ENCODE data around the gene FGF8.

DNA sequence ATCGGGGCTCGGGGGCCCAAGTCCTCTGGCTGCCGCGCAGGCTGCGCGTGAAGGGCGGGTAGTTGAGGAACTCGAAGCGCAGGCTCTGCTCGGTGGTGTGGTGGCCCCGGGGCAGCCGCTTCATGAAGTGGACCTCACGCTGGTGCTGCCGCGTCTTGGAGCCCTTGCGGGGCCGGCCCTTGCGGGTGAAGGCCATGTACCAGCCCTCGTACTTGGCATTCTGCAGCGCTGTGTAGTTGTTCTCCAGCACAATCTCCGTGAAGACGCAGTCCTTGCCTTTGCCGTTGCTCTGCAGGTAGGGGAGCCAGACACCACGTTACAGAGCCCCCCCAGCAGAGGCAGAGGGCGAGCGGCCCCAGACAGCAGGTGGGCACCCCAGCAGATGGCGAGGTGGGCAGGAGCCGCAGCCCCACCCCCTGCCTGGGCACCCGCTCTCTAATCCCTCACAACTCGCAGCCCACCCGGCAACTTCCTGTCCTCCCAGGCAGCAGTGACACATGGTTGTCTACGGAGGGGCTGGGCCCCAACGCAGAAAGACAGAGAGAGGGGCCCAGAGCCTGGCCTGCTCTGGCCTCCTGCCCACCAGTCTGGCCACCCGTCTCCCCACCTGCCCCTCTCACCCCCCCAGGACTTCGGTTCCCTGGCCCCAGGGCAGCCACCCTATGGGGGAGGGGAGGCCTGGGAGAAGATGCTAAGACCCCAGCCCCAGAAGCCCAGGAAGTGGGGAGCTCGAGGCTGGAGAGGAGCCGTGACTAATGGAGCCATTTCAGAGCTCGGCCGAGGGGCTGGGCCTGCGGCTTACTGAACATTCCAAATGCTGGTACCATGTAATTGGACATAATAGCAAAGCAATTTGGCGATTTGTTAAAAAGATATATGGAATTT is 5.3 kb downstream of the FGF8 start:
- no peak for TF ChIP-seq POLR2A (IDR thresholded peaks at IDR 0.05)
- TF ChIP-seq, protein P1, sequence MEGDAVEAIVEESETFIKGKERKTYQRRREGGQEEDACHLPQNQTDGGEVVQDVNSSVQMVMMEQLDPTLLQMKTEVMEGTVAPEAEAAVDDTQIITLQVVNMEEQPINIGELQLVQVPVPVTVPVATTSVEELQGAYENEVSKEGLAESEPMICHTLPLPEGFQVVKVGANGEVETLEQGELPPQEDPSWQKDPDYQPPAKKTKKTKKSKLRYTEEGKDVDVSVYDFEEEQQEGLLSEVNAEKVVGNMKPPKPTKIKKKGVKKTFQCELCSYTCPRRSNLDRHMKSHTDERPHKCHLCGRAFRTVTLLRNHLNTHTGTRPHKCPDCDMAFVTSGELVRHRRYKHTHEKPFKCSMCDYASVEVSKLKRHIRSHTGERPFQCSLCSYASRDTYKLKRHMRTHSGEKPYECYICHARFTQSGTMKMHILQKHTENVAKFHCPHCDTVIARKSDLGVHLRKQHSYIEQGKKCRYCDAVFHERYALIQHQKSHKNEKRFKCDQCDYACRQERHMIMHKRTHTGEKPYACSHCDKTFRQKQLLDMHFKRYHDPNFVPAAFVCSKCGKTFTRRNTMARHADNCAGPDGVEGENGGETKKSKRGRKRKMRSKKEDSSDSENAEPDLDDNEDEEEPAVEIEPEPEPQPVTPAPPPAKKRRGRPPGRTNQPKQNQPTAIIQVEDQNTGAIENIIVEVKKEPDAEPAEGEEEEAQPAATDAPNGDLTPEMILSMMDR (IDR thresholded peaks at IDR 0.05): no peak

All from tibial nerve (tissue), 3 donors.